MM.1S (cell line): ENCODE measurements around the gene CFAP126.

Experiments
- EZH2 ChIP-seq: fragments of 300-600 bp; sonication (generic); optimal IDR thresholded peaks from 2 replicates; pipeline ENCODE3; 2017; ENCODE audit warnings: low read depth, mild to moderate bottlenecking, antibody characterized with exemption, low read length, mixed read lengths
- EZH2phosphoT487 ChIP-seq: fragments of 300-600 bp; sonication (generic); IDR thresholded peaks from 2 replicates; pipeline ENCODE4 v1.6.1; 2018; ENCODE audit warnings: antibody characterized with exemption, low read length
- TF ChIP-seq, protein P1 (sequence below): fragments of 300-600 bp; sonication (generic); IDR thresholded peaks from 2 replicates; pipeline ENCODE4 v1.5.1; 2016; ENCODE audit warnings: antibody characterized with exemption, low read length, mixed read lengths

- TF ChIP-seq, protein P1, sequence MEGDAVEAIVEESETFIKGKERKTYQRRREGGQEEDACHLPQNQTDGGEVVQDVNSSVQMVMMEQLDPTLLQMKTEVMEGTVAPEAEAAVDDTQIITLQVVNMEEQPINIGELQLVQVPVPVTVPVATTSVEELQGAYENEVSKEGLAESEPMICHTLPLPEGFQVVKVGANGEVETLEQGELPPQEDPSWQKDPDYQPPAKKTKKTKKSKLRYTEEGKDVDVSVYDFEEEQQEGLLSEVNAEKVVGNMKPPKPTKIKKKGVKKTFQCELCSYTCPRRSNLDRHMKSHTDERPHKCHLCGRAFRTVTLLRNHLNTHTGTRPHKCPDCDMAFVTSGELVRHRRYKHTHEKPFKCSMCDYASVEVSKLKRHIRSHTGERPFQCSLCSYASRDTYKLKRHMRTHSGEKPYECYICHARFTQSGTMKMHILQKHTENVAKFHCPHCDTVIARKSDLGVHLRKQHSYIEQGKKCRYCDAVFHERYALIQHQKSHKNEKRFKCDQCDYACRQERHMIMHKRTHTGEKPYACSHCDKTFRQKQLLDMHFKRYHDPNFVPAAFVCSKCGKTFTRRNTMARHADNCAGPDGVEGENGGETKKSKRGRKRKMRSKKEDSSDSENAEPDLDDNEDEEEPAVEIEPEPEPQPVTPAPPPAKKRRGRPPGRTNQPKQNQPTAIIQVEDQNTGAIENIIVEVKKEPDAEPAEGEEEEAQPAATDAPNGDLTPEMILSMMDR: no peak
- TF ChIP-seq EZH2: no peak
- no peak for TF ChIP-seq EZH2phosphoT487
Observed at GRCh38 chr1:161359291-161359690, 8.4 kb downstream of the CFAP126 start.
